ENCODE results near the gene CCDC13. TPM values are rescaled to one million over a fixed set of nuclear protein-coding genes. Genes with fewer than 3 reads are reported as not detected.

Gene CCDC13
- polyA plus RNA-seq, 2 of the 4 experiments (the other 2 are of a cell fraction) = 0.41 to 0.47 TPM

- DNase-seq (ENCODE audit: low read depth in 1 of 2, low spot score in 1 of 2) (no peak), FAIRE-seq (no peak), ATAC-seq (no peak)
- POLR2A ChIA-PET = no interaction called here
- no peaks in the 10 kb centered on the region for H3K9me3 ChIP-seq
- H3K4me2 ChIP-seq = no peak overlapping the region
- WGBS (ENCODE audit: missing lambda C conversion rate) = 74% methylated on average over 8 of the region's 28 CpGs
- no peaks in the 10 kb centered on the region for H3K4me1 ChIP-seq
- no peak overlapping the region for H3K4me3 ChIP-seq
- no peak overlapping the region for H3K27ac ChIP-seq
- TF ChIP-seq FOXS1 (CRISPR knock-in tag; IDR thresholded peaks at IDR 0.05) (no peak), FOSB (CRISPR knock-in tag; IDR thresholded peaks at IDR 0.05) (no peak)
- CTCF ChIA-PET = no interaction called here
Measured at GRCh38 chr3:42769477-42770131, 3.4 kb downstream of the CCDC13 start.

GRCh38 chr3:42764561-42765295 is 8.3 kb downstream of the CCDC13 start:
- H3K4me1 ChIP-seq = peaks cover 6% of the 10 kb centered on the region; the same call in 2 of the 3 replicates
- WGBS (ENCODE audit: missing lambda C conversion rate) = 74% methylated on average over 3 of the region's 3 CpGs
- ChIA-PET CTCF (interaction anchor here (0.7 kb wide), 1 partner anchor 20 kb away, joined by 3 read pairs; no protein-coding TSS in a partner anchor), POLR2A (no interaction called here)
- H3K4me3 ChIP-seq = no peak overlapping the region
- no peak overlapping the region for H3K4me2 ChIP-seq
- no peak for FAIRE-seq
- H3K27ac ChIP-seq = no peak overlapping the region
- no peak for TF ChIP-seq HOXB13 (CRISPR knock-in tag; IDR thresholded peaks at IDR 0.05; ENCODE audit: low read depth)
- no peak for TF ChIP-seq CHD4 (IDR thresholded peaks at IDR 0.05; ENCODE audit: borderline replicate concordance)
- TF ChIP-seq MAX (IDR thresholded peaks at IDR 0.05) = no peak
- no peak for TF ChIP-seq GATA3 (IDR thresholded peaks at IDR 0.05; ENCODE audit: borderline replicate concordance)
- TF ChIP-seq HMGXB4 (CRISPR knock-in tag; IDR thresholded peaks at IDR 0.05; ENCODE audit: borderline replicate concordance) = no peak
- TF ChIP-seq RFX5 (IDR thresholded peaks at IDR 0.05) = no peak
- no peak for TF ChIP-seq RNF2 (IDR thresholded peaks at IDR 0.05; ENCODE audit: borderline replicate concordance, low read depth)
- no peak for TF ChIP-seq EHMT2 (IDR thresholded peaks at IDR 0.05; ENCODE audit: low read depth)
- H3K9me3 ChIP-seq = no peaks in the 10 kb centered on the region
- no peak for DNase-seq (ENCODE audit: low read depth in 1 of 2, low spot score in 1 of 2)
- no peak for ATAC-seq

- DNase-seq (ENCODE audit: low read depth in 1 of 2, low spot score in 1 of 2) = no peak
- no peak overlapping the region for H3K27ac ChIP-seq
- 86% methylated on average over 3 of the region's 3 CpGs for WGBS (ENCODE audit: missing lambda C conversion rate)
- no peak for FAIRE-seq
- H3K4me3 ChIP-seq = no peak overlapping the region
- ATAC-seq = no peak
- ChIA-PET CTCF (interaction anchor here (2.0 kb wide), 1 partner anchor 117 kb away, joined by 5 read pairs; no protein-coding TSS in a partner anchor), POLR2A (no interaction called here)
- no peaks in the 10 kb centered on the region for H3K9me3 ChIP-seq
- TF ChIP-seq HES2 (IDR thresholded peaks at IDR 0.05) = no peak
- no peak for TF ChIP-seq GATA3 (IDR thresholded peaks at IDR 0.05; ENCODE audit: borderline replicate concordance)
- TF ChIP-seq CBX8 (IDR thresholded peaks at IDR 0.05) = no peak
- no peak for TF ChIP-seq HOXA7 (CRISPR knock-in tag; IDR thresholded peaks at IDR 0.05)
- no peak for TF ChIP-seq RARB (CRISPR knock-in tag; IDR thresholded peaks at IDR 0.05)
- TF ChIP-seq RFX5 (IDR thresholded peaks at IDR 0.05) = no peak
- no peak for TF ChIP-seq ZNF302 (CRISPR knock-in tag; IDR thresholded peaks at IDR 0.05)
- no peak for TF ChIP-seq CHD2 (IDR thresholded peaks at IDR 0.05; ENCODE audit: low read length, partially characterized antibody)
- TF ChIP-seq POLR2AphosphoS2 (conservative IDR thresholded peaks at IDR 0.05; ENCODE audit: low read length) = no peak
- TF ChIP-seq NR3C1 (IDR thresholded peaks at IDR 0.05) = no peak
- no peak for TF ChIP-seq BHLHE40 (IDR thresholded peaks at IDR 0.05; ENCODE audit: low read depth, low read length)
- TF ChIP-seq MAFK (IDR thresholded peaks at IDR 0.05; ENCODE audit: partially characterized antibody) = no peak
- no peak for TF ChIP-seq TFCP2L1 (CRISPR knock-in tag; IDR thresholded peaks at IDR 0.05)
- TF ChIP-seq HEYL (CRISPR knock-in tag; IDR thresholded peaks at IDR 0.05) = no peak
- TF ChIP-seq USF2 (IDR thresholded peaks at IDR 0.05) = no peak
- H3K4me1 ChIP-seq = peaks cover 6% of the 10 kb centered on the region; the same call in 2 of the 3 replicates
- no peak overlapping the region for H3K4me2 ChIP-seq
Measured at GRCh38 chr3:42764115-42764514, 8.9 kb downstream of the CCDC13 start.

All from A549 (cell line).